PFSK-1 (cell line): ENCODE results near the gene NELFCD.

Experiments
- FOXP2 ChIP-seq: optimal IDR thresholded peaks from 2 replicates; pipeline ENCODE3; 2011; ENCODE audit warnings: borderline replicate concordance, control low read depth, inconsistent platforms; ENCODE audit not compliant: insufficient read depth; ENCODE audit errors: extremely low read length, extremely low read depth
- POLR2AphosphoS5 ChIP-seq: IDR thresholded peaks from 2 replicates; pipeline ENCODE4 v1.6.1; 2012; ENCODE audit warnings: low read depth, mild to moderate bottlenecking, control low read depth, low read length, moderate library complexity
- SIN3A ChIP-seq: IDR thresholded peaks from 2 replicates; pipeline ENCODE4 v1.6.1; 2012; ENCODE audit warnings: mild to moderate bottlenecking, low read length, moderate library complexity, borderline replicate concordance; ENCODE audit not compliant: insufficient read depth
- TAF1 ChIP-seq: IDR thresholded peaks from 2 replicates; pipeline ENCODE4 v1.6.1; 2012; ENCODE audit warnings: low read length, control low read depth, borderline replicate concordance; ENCODE audit not compliant: insufficient read depth
- TF ChIP-seq, protein P1 (sequence below), 2 experiments: IDR thresholded peaks; 2 replicates each; pipeline versions ENCODE4 v1.6.1 to v1.8.0; 2011 to 2012; ENCODE audit warnings: low read depth in 2 of 2, low read length in 2 of 2, control low read depth in 1 of 2, inconsistent platforms in 1 of 2, mild to moderate bottlenecking in 1 of 2, moderate library complexity in 1 of 2; ENCODE audit not compliant: insufficient read depth in 1 of 2

Gene NELFCD

GRCh38 chr20:58982406-58983114 is 1.5 kb downstream of the NELFCD start:
- TF ChIP-seq, protein P1, sequence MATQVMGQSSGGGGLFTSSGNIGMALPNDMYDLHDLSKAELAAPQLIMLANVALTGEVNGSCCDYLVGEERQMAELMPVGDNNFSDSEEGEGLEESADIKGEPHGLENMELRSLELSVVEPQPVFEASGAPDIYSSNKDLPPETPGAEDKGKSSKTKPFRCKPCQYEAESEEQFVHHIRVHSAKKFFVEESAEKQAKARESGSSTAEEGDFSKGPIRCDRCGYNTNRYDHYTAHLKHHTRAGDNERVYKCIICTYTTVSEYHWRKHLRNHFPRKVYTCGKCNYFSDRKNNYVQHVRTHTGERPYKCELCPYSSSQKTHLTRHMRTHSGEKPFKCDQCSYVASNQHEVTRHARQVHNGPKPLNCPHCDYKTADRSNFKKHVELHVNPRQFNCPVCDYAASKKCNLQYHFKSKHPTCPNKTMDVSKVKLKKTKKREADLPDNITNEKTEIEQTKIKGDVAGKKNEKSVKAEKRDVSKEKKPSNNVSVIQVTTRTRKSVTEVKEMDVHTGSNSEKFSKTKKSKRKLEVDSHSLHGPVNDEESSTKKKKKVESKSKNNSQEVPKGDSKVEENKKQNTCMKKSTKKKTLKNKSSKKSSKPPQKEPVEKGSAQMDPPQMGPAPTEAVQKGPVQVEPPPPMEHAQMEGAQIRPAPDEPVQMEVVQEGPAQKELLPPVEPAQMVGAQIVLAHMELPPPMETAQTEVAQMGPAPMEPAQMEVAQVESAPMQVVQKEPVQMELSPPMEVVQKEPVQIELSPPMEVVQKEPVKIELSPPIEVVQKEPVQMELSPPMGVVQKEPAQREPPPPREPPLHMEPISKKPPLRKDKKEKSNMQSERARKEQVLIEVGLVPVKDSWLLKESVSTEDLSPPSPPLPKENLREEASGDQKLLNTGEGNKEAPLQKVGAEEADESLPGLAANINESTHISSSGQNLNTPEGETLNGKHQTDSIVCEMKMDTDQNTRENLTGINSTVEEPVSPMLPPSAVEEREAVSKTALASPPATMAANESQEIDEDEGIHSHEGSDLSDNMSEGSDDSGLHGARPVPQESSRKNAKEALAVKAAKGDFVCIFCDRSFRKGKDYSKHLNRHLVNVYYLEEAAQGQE (IDR thresholded peaks at IDR 0.05; ENCODE audit: insufficient read depth in 1 of 2, low read depth in 2 of 2, low read length in 2 of 2) = no peak
- no peak for TF ChIP-seq POLR2AphosphoS5

- TF ChIP-seq FOXP2 (no peak), POLR2AphosphoS5 (no peak), TAF1 (no peak), SIN3A (no peak)
- TF ChIP-seq, protein P1 (IDR thresholded peaks at IDR 0.05; ENCODE audit: insufficient read depth in 1 of 2, low read depth in 2 of 2, low read length in 2 of 2) = no peak
Measured at GRCh38 chr20:58984691-58985090, 3.6 kb downstream of the NELFCD start.

- no peak for TF ChIP-seq POLR2AphosphoS5
- TF ChIP-seq TAF1 = no peak
- TF ChIP-seq, protein P1 (IDR thresholded peaks at IDR 0.05; ENCODE audit: insufficient read depth in 1 of 2, low read depth in 2 of 2, low read length in 2 of 2) = no peak
- TF ChIP-seq FOXP2 = no peak
- TF ChIP-seq SIN3A = no peak
Measured at GRCh38 chr20:58985656-58986055, 4.6 kb downstream of the NELFCD start.

DNA sequence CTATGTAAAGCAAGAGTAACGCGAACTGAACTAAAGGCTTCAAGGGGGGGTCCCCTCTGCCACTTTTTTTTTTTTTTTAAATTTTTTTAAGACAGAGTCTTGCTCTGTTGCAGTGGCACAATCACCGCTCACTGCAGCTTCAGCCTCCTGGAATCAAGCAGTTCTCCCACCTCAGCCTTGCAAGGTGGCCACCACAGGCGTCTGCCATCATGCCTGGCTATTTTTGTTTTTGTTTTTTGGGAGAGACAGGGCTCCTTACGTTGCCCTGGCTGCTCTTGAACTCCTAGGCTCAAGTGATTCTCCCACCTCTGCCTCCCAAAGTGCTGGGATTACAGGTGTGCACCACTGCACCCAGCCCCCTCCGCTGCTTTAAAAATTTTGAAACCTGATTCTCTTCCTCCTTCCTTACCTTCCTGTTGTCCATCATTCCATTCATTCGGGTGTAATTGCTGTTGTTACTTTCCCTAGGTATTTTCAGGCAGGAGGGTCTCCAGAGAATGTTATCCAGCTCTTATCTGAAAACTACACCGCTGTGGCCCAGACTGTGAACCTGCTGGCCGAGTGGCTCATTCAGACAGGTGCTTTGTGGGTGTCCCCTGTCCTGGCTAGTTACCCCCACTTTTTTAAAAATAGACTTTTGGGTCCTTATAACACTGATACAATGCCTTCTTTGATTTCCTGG is 5.4 kb downstream of the NELFCD start:
- no peak for TF ChIP-seq FOXP2
- TF ChIP-seq, protein P1 (IDR thresholded peaks at IDR 0.05; ENCODE audit: insufficient read depth in 1 of 2, low read depth in 2 of 2, low read length in 2 of 2) = no peak
- TF ChIP-seq POLR2AphosphoS5 = no peak
- TF ChIP-seq SIN3A = no peak
